ENCODE data around the gene HDAC2. TPM values are rescaled to one million over a fixed set of nuclear protein-coding genes. Genes with fewer than 3 reads are reported as not detected.
"Not testable (repeated sequence)": the region's sequence is repeated elsewhere in the genome, so short reads cannot be mapped to it uniquely, and the experiment has no call there.

Gene HDAC2
- total RNA-seq, 2 experiments from 2014 or later, result 90.5 to 91.7 TPM

DNA sequence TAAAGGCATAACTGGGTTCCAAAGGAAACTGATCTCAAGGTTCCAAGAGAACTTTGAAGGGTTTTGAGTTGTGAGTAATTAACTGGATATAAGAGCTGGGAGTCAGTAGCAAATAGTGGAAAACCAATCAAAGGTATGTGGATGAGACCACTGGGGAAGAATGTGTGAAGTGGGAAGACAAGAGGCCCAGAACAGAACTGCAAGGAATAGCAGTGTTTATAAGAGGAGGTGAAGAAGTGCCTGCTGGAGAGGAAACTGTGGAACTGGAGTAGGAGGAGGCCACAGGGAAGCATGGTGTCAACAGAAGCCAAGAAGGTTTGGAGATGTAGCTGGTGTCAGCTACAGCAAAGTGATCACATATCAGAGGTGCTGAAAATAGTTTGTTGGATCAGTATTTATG lies 18.7 kb upstream of the HDAC2 start:
- Mint-ChIP-seq H3K27ac (no peak overlapping the region), H3K9me3 (no peaks in the 10 kb centered on the region), H3K4me1 (ENCODE audit: low read depth) (no peaks in the 10 kb centered on the region), H3K4me3 (no peak overlapping the region), H3K36me3 (ENCODE audit: low read depth) (no peaks in the 10 kb centered on the region), H3K27me3 (peaks cover 7% of the 10 kb centered on the region)
- ATAC-seq (no peak), DNase-seq (no peak)
- ChIA-PET CTCF (no interaction called here), POLR2A (no interaction called here)
- intact Hi-C loops (cut with micrococcal nuclease), result no loop called here
- TF ChIP-seq, protein P1, sequence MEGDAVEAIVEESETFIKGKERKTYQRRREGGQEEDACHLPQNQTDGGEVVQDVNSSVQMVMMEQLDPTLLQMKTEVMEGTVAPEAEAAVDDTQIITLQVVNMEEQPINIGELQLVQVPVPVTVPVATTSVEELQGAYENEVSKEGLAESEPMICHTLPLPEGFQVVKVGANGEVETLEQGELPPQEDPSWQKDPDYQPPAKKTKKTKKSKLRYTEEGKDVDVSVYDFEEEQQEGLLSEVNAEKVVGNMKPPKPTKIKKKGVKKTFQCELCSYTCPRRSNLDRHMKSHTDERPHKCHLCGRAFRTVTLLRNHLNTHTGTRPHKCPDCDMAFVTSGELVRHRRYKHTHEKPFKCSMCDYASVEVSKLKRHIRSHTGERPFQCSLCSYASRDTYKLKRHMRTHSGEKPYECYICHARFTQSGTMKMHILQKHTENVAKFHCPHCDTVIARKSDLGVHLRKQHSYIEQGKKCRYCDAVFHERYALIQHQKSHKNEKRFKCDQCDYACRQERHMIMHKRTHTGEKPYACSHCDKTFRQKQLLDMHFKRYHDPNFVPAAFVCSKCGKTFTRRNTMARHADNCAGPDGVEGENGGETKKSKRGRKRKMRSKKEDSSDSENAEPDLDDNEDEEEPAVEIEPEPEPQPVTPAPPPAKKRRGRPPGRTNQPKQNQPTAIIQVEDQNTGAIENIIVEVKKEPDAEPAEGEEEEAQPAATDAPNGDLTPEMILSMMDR (IDR thresholded peaks at IDR 0.05), result no peak

DNA sequence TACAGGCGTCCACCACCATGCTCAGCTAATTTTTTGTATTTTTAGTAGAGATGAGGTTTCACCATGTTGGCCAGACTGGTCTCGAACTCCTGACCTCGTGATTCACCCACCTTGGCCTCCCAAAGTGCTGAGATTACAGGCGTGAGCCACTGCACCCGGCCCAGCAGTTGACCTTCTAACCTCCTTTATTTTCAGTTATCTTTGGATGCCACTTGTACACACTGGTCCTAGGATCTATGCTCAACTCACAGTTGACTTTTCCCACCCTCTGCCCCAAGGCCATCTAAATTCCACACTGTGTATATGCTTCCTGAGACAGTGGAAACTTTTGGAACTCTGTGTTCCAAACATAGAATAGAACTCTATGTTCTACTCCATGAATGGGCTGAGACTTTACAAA lies 11.7 kb upstream of the HDAC2 start:
- H3K4me1 Mint-ChIP-seq (ENCODE audit: low read depth); DNase-seq; ATAC-seq; POLR2A ChIA-PET; intact Hi-C loops (cut with micrococcal nuclease); H3K27me3 Mint-ChIP-seq; H3K36me3 Mint-ChIP-seq (ENCODE audit: low read depth); H3K4me3 Mint-ChIP-seq; H3K27ac Mint-ChIP-seq; H3K9me3 Mint-ChIP-seq; CTCF ChIA-PET: not testable (repeated sequence)

DNA sequence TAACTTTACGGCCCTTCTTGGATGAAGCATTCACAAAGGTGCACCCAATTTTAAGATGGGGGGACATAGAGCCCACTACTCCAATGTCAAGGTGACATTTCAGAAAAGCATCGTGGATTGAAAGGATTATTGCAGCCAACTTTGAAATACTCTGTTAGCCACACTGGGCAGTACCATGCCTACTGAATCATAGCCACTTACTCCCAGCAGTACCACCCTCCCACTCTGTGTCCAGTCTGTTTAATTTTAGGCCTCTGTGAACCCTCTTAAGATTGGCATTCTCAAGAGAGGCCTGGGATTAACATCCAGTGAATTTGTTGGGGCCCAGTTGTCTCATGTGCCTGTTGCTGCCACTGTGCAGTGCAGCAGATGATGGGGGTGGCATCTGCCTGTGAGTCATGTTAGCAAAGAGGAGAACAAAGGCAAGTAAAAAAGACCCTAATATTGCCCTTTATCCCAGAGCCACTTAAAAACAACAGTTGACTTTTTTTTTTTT lies 11.2 kb upstream of the HDAC2 start:
- no peak overlapping the region for H3K4me3 Mint-ChIP-seq
- peaks cover 3% of the 10 kb centered on the region for H3K27me3 Mint-ChIP-seq
- no peaks in the 10 kb centered on the region for H3K4me1 Mint-ChIP-seq (ENCODE audit: low read depth)
- DNase-seq (no peak), ATAC-seq (no peak)
- H3K27ac Mint-ChIP-seq, result no peak overlapping the region
- TF ChIP-seq, protein P1 (IDR thresholded peaks at IDR 0.05), result no peak
- no peaks in the 10 kb centered on the region for H3K36me3 Mint-ChIP-seq (ENCODE audit: low read depth)
- ChIA-PET CTCF (interaction anchor here (1.6 kb wide), 1 partner anchor 14 kb away, joined by 7 read pairs; no protein-coding TSS in a partner anchor), POLR2A (no interaction called here)
- H3K9me3 Mint-ChIP-seq, result no peaks in the 10 kb centered on the region
- intact Hi-C loops (cut with micrococcal nuclease), result no loop called here

DNA sequence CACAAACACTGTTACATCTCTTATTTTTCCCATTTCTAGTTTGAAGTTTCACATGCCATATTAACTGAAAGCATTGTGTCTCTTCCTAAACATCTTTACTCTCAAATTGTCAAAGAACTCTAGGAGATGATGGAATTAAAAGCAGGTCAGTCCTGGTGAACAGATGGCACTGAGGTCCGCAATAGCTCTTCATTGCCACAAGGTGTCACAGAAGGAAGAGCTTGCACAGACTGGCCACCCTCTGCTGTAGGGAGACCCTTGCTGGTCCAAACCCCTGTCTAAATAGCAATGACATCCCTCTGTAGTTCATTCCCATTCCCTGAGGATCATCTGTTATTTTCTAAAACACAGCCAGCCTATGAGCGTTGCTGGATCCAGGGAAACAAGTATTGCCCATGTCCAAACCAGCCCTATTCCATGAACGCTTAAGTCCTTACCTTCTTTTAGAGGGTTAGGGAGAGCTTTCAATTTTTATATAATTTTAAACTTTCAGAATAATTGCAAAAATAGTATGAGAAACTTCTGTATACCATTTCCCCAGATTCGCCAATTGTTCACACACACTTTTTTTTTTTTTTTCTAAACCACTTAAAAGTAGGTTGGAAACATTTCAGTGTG lies 10.1 kb upstream of the HDAC2 start:
- Mint-ChIP-seq H3K9me3 (no peaks in the 10 kb centered on the region), H3K4me3 (no peak overlapping the region), H3K27me3 (peaks cover 3% of the 10 kb centered on the region), H3K36me3 (ENCODE audit: low read depth) (no peaks in the 10 kb centered on the region), H3K4me1 (ENCODE audit: low read depth) (no peaks in the 10 kb centered on the region), H3K27ac (no peak overlapping the region)
- intact Hi-C loops (cut with micrococcal nuclease), result no loop called here
- TF ChIP-seq, protein P1 (IDR thresholded peaks at IDR 0.05), result peak; percentile 56
- CTCF ChIA-PET, result interaction anchor here (1.0 to 1.9 kb wide), 12 partner anchors 10 to 127 kb away, joined by 3 to 7 read pairs (median 4); partner anchors contain the start of gene HDAC2
- DNase-seq (peak; percentile 8), ATAC-seq (peak; percentile 66)
- POLR2A ChIA-PET, result no interaction called here

DNA sequence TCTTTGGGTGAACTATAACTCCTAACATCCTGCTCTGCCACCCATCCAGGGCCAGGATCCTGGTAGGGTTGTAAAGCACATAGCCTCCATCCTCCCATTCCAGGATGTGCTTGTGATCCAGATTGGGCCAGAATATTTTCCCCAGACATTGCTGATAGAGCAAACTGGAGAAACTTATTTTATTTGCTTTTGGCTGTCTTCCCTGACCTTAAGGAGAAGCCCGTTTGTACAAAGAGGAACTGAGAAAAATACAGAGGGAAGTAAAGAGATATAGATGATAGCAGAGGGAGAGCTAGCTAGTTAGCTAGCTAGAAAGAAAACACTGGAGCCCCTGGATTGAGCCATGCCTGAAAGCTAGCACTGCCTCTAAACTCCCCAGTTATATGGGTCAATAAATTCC lies 9.0 kb upstream of the HDAC2 start:
- Mint-ChIP-seq H3K36me3 (ENCODE audit: low read depth) (no peaks in the 10 kb centered on the region), H3K4me1 (ENCODE audit: low read depth) (no peaks in the 10 kb centered on the region), H3K9me3 (no peaks in the 10 kb centered on the region), H3K27me3 (peaks cover 3% of the 10 kb centered on the region), H3K4me3 (no peak overlapping the region), H3K27ac (no peak overlapping the region)
- intact Hi-C loops (cut with micrococcal nuclease), result no loop called here
- ATAC-seq (no peak), DNase-seq (no peak)
- ChIA-PET CTCF (interaction anchor here (1.0 to 1.9 kb wide), 7 partner anchors 12 to 128 kb away, joined by 3 to 7 read pairs (median 4); no protein-coding TSS in a partner anchor), POLR2A (no interaction called here)
- TF ChIP-seq, protein P1 (IDR thresholded peaks at IDR 0.05), result no peak

All from activated CD8-positive, alpha-beta T cell treated with anti-CD3 and anti-CD28 coated beads for 36 hours (primary cell).